Measurements from ENCODE around the gene PIEZO1.

Gene PIEZO1

DNA sequence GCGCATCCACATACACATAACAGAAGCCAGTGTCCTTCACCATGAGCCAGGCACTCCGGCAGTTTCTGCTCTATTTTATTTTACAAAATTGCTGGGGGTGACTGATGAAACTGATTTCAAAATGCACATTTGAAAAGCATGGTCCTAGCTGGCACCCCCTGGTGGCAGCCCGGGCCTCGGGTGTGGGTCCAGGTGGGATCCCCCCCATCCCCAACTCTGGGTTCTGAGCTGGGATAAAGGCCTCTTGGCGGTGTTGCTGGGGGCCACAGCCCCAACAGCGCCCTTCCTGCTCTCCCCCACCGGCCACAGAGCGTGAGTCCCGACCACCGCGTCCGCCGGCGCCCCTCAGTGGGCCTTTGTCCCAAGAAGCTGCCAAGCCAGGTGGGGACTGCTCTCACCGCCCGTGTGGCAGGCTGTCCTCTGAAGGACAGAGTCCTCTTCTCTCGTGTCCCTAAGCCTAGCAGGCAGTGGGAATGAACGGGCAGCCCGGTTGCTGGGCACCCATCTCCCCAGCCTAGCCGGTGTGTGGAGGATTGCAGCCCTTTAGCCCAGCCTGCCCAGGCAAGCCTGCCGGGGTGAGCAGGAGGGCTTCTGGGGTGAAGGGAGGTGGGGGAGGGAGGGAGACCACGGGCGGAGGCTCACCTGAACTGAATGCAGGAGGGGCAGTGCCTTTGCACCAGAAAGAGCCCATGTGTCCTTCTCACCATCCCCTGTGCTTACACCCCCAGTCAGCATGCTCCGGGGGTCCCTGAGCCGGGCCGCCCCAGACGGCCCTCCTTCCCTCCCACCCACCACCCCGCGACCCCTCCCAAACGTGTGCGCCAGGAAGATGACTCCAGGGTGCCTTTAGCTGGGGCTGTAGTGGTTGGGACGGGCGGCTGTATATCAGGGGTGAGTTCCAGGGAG is 99.6 kb downstream of the PIEZO1 start:
- peaks cover 16% of the 10 kb centered on the region for H3F3A ChIP-seq (ENCODE audit: control insufficient read depth, insufficient read depth)
- peak overlapping the region; percentile 95 for H3K4me2 ChIP-seq (ENCODE audit: low read length)
- no peak overlapping the region for H3K27ac ChIP-seq (ENCODE audit: low read depth, low read length)
- peak overlapping the region; percentile 78 for H3K4me3 ChIP-seq (ENCODE audit: low read length)
- H3K4me1 ChIP-seq (ENCODE audit: control insufficient read depth, low read length), result peaks cover 57% of the 10 kb centered on the region
- H3K9me3 ChIP-seq (ENCODE audit: control insufficient read depth, insufficient read depth, low read length), result no peaks in the 10 kb centered on the region
- no peaks in the 10 kb centered on the region for H3K9me2 ChIP-seq (replicated peaks; ENCODE audit: control insufficient read depth, low read length)
- H3K36me3 ChIP-seq (ENCODE audit: control insufficient read depth, low read length), result peaks cover 5% of the 10 kb centered on the region
- no peaks in the 10 kb centered on the region for H4K20me1 ChIP-seq (ENCODE audit: control insufficient read depth, insufficient read depth, low read depth, low read length)
- H3K27me3 ChIP-seq (ENCODE audit: control insufficient read depth, low read length), result peaks cover 8% of the 10 kb centered on the region
- TF ChIP-seq, protein P1, sequence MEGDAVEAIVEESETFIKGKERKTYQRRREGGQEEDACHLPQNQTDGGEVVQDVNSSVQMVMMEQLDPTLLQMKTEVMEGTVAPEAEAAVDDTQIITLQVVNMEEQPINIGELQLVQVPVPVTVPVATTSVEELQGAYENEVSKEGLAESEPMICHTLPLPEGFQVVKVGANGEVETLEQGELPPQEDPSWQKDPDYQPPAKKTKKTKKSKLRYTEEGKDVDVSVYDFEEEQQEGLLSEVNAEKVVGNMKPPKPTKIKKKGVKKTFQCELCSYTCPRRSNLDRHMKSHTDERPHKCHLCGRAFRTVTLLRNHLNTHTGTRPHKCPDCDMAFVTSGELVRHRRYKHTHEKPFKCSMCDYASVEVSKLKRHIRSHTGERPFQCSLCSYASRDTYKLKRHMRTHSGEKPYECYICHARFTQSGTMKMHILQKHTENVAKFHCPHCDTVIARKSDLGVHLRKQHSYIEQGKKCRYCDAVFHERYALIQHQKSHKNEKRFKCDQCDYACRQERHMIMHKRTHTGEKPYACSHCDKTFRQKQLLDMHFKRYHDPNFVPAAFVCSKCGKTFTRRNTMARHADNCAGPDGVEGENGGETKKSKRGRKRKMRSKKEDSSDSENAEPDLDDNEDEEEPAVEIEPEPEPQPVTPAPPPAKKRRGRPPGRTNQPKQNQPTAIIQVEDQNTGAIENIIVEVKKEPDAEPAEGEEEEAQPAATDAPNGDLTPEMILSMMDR (IDR thresholded peaks at IDR 0.05; ENCODE audit: low read depth, low read length, poor library complexity, severe bottlenecking), result peak; percentile 98
- no peak for TF ChIP-seq EZH2phosphoT487 (IDR thresholded peaks at IDR 0.05; ENCODE audit: borderline replicate concordance, low read length)
- H3K79me2 ChIP-seq (ENCODE audit: control insufficient read depth, low read length), result no peaks in the 10 kb centered on the region

DNA sequence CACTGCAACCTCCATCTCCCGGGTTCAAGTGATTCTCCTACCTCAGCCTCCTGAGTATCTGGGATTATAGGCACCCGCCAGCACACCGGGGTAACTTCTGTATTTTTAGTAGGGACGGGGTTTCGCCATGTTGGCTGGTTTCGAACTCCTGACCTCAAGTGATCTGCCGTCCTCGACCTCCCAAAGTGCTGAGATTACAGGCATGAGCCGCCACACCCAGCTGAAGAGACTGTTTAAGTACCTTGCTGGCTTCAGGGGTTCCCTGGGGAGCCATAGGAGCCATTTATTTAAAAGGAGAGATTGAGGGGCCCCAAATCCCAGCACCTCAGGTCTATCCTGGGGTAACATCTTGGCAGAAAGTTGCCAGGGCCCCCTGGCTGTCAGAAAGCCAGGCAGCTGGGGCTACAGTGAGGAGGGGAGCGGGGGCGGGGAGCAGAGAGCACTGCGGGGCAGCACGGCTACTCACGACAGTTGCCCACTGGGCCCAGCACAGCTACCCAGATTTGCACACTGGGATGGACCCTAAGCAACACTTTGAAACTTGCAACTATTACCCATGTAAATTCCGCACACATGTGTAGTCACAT is 100.4 kb downstream of the PIEZO1 start:
- no peaks in the 10 kb centered on the region for H3K9me3 ChIP-seq (ENCODE audit: control insufficient read depth, insufficient read depth, low read length)
- H3K9me2 ChIP-seq (replicated peaks; ENCODE audit: control insufficient read depth, low read length), result no peaks in the 10 kb centered on the region
- H3K4me1 ChIP-seq (ENCODE audit: control insufficient read depth, low read length), result peaks cover 59% of the 10 kb centered on the region
- H3K4me3 ChIP-seq (ENCODE audit: low read length), result peak overlapping the region; percentile 78
- H3K4me2 ChIP-seq (ENCODE audit: low read length), result peak overlapping the region; percentile 95
- no peaks in the 10 kb centered on the region for H4K20me1 ChIP-seq (ENCODE audit: control insufficient read depth, insufficient read depth, low read depth, low read length)
- peaks cover 8% of the 10 kb centered on the region for H3K27me3 ChIP-seq (ENCODE audit: control insufficient read depth, low read length)
- no peak overlapping the region for H3K27ac ChIP-seq (ENCODE audit: low read depth, low read length)
- H3K36me3 ChIP-seq (ENCODE audit: control insufficient read depth, low read length), result peaks cover 5% of the 10 kb centered on the region
- TF ChIP-seq EZH2phosphoT487 (IDR thresholded peaks at IDR 0.05; ENCODE audit: borderline replicate concordance, low read length), result no peak
- TF ChIP-seq, protein P1 (IDR thresholded peaks at IDR 0.05; ENCODE audit: low read depth, low read length, poor library complexity, severe bottlenecking), result no peak
- H3F3A ChIP-seq (ENCODE audit: control insufficient read depth, insufficient read depth), result peaks cover 16% of the 10 kb centered on the region
- no peaks in the 10 kb centered on the region for H3K79me2 ChIP-seq (ENCODE audit: control insufficient read depth, low read length)

DNA sequence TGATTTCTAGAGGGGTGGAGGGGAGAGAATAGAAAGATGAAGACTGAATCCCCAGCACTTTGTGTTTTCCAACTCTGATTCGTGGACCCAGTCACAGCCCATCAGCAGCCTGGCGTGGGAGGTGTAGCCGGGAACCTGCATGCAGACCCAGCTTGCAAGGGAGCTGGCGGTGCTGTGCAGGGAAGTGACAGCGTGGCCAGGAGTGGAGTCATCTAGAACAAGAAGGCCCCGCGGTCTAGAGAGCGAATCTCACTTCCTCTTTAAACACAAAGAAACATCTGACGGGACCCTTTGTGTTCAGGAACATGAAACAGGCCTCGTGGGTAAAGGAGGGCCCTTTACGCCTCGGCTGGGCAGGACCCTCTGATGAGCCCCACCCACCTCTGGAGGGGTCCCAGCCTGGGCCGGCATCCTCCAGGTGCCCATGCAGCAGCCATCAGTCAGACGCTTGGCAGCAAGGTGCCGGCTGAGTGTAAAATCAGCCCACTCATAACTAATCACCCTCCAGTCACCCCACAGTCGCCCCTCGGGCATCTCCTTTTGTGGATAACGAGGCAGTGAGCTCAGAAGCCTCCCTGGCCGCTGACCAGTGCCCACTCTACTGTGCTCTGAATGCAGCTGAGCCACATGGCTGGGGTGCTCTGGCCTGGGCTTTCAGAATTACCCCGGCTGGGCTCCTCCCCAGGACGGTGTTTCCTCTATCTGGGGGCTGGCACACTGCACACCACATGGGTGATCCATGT is 103.1 kb downstream of the PIEZO1 start:
- TF ChIP-seq EZH2phosphoT487 (IDR thresholded peaks at IDR 0.05; ENCODE audit: borderline replicate concordance, low read length), result no peak
- TF ChIP-seq, protein P1 (IDR thresholded peaks at IDR 0.05; ENCODE audit: low read depth, low read length, poor library complexity, severe bottlenecking), result no peak
- Histone ChIP-seq H3K4me1 (ENCODE audit: control insufficient read depth, low read length) (peaks cover 57% of the 10 kb centered on the region), H3F3A (ENCODE audit: control insufficient read depth, insufficient read depth) (peaks cover 16% of the 10 kb centered on the region), H3K27ac (ENCODE audit: low read depth, low read length) (peak overlapping the region; percentile 89), H3K79me2 (ENCODE audit: control insufficient read depth, low read length) (no peaks in the 10 kb centered on the region), H3K36me3 (ENCODE audit: control insufficient read depth, low read length) (peaks cover 5% of the 10 kb centered on the region), H3K4me2 (ENCODE audit: low read length) (peak overlapping the region; percentile 76), H3K27me3 (ENCODE audit: control insufficient read depth, low read length) (no peaks in the 10 kb centered on the region), H3K9me2 (replicated peaks; ENCODE audit: control insufficient read depth, low read length) (no peaks in the 10 kb centered on the region), H3K9me3 (ENCODE audit: control insufficient read depth, insufficient read depth, low read length) (no peaks in the 10 kb centered on the region), H4K20me1 (ENCODE audit: control insufficient read depth, insufficient read depth, low read depth, low read length) (no peaks in the 10 kb centered on the region), H3K4me3 (ENCODE audit: low read length) (peak overlapping the region; percentile 66)

All from DOHH2 (cell line).